ENCODE measurements around the gene RAB4A.

Gene RAB4A

DNA sequence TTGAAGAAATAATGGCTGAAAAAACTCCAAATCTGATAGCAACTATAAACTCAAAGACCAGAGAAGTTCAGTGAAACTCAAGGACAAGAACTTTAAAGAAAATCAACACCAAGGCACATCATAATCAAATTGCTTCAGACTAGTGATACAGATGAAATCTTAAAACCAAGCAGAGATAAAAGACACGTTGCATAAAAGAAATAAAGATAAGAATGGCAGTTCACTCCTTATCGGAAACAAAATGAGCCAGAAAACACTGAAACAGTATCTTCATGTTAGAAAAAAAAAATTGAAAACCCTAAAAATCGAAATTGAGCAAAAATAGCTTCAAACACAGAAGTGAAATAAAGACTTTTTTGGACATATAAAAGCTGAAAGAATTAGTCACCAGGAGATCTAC, 4.6 kb upstream of the RAB4A start:
- ChIA-PET POLR2A (no interaction called here), CTCF (interaction anchor here (1.1 to 1.3 kb wide), 2 partner anchors 8 to 12 kb away, joined by 3 to 6 read pairs; no protein-coding TSS in a partner anchor)
- Histone ChIP-seq H3K4me1 (ENCODE audit: control insufficient read depth, insufficient read depth, low read length) (no peaks in the 10 kb centered on the region), H3K4me3 (ENCODE audit: low read depth, low read length) (no peak overlapping the region), H3K9me3 (ENCODE audit: control insufficient read depth, insufficient read depth, low read depth, low read length) (no peaks in the 10 kb centered on the region), H3K27ac (ENCODE audit: extremely low read depth, low read depth, low read length) (no peak overlapping the region), H3K36me3 (ENCODE audit: control insufficient read depth in 2 of 2, insufficient read depth in 1 of 2, low read length in 2 of 2) (peaks cover 0 to 3% of the 10 kb centered on the region in 2 experiments; a peak in 1 of 3 replicates)
- TF ChIP-seq ZNF140 (tag by site-specific recombination; IDR thresholded peaks at IDR 0.05) = no peak
- TF ChIP-seq ZNF514 (tag by site-specific recombination; IDR thresholded peaks at IDR 0.05) = no peak
- no peak for TF ChIP-seq ZNF24 (tag by site-specific recombination; IDR thresholded peaks at IDR 0.05)
- TF ChIP-seq ZNF391 (tag by site-specific recombination; IDR thresholded peaks at IDR 0.05; ENCODE audit: borderline replicate concordance, low read depth) = no peak
- TF ChIP-seq, protein P1, sequence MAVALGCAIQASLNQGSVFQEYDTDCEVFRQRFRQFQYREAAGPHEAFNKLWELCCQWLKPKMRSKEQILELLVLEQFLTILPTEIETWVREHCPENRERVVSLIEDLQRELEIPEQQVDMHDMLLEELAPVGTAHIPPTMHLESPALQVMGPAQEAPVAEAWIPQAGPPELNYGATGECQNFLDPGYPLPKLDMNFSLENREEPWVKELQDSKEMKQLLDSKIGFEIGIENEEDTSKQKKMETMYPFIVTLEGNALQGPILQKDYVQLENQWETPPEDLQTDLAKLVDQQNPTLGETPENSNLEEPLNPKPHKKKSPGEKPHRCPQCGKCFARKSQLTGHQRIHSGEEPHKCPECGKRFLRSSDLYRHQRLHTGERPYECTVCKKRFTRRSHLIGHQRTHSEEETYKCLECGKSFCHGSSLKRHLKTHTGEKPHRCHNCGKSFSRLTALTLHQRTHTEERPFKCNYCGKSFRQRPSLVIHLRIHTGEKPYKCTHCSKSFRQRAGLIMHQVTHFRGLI (tag by site-specific recombination; IDR thresholded peaks at IDR 0.05) = no peak
- no peak for TF ChIP-seq ZNF121 (tag by site-specific recombination; IDR thresholded peaks at IDR 0.05)
- TF ChIP-seq, protein P2, sequence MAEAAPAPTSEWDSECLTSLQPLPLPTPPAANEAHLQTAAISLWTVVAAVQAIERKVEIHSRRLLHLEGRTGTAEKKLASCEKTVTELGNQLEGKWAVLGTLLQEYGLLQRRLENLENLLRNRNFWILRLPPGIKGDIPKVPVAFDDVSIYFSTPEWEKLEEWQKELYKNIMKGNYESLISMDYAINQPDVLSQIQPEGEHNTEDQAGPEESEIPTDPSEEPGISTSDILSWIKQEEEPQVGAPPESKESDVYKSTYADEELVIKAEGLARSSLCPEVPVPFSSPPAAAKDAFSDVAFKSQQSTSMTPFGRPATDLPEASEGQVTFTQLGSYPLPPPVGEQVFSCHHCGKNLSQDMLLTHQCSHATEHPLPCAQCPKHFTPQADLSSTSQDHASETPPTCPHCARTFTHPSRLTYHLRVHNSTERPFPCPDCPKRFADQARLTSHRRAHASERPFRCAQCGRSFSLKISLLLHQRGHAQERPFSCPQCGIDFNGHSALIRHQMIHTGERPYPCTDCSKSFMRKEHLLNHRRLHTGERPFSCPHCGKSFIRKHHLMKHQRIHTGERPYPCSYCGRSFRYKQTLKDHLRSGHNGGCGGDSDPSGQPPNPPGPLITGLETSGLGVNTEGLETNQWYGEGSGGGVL (tag by site-specific recombination; IDR thresholded peaks at IDR 0.05) = no peak
- TF ChIP-seq ZNF558 (tag by site-specific recombination; IDR thresholded peaks at IDR 0.05) = no peak

DNA sequence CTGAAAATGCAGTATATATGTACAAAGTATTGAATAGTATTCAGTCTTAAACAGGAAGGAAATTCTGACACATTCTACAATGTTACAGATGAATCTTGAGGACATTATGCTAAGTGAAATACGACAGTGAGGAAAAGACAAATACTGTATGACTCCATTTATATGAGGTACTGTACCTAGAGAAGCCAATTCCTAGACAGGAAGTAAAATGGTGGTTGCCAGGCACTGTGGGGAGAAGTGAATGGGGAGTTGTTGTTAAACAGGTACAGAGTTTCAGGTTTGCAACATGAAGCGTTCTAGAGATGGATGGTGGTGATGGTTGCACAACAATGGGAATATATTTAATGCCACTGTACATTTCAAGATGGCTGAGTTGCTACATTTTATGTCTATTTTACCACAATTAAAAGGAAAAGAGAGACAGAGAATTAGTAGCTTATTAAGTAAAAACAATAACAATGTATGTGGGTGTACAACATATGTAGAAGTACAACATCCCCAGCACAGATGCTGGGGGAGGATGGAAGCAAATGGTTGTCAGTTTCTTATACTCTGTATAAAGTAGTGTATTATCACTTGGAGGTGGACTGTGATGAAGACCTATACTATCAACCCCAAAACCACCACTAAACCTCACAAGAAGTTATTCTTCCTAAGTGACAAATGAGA, 3.9 kb upstream of the RAB4A start:
- ChIA-PET POLR2A (interaction anchor here (1.0 kb wide), 1 partner anchor 35 kb away, joined by 3 read pairs; no protein-coding TSS in a partner anchor), CTCF (interaction anchor here (1.1 to 1.3 kb wide), 2 partner anchors 9 to 13 kb away, joined by 3 to 6 read pairs; no protein-coding TSS in a partner anchor)
- no peaks in the 10 kb centered on the region for H3K9me3 ChIP-seq (ENCODE audit: control insufficient read depth, insufficient read depth, low read depth, low read length)
- no peak overlapping the region for H3K4me3 ChIP-seq (ENCODE audit: low read depth, low read length)
- H3K36me3 ChIP-seq (ENCODE audit: control insufficient read depth in 2 of 2, insufficient read depth in 1 of 2, low read length in 2 of 2) = peaks cover 0 to 3% of the 10 kb centered on the region in 2 experiments; a peak in 1 of 3 replicates
- peaks cover 2% of the 10 kb centered on the region for H3K4me1 ChIP-seq (ENCODE audit: control insufficient read depth, insufficient read depth, low read length)
- no peak overlapping the region for H3K27ac ChIP-seq (ENCODE audit: extremely low read depth, low read depth, low read length)
- TF ChIP-seq ZNF549 (tag by site-specific recombination; IDR thresholded peaks at IDR 0.05) (0 out of 2 replicates have a peak, but pooled peaks have one; percentile 8), ZNF473 (tag by site-specific recombination; IDR thresholded peaks at IDR 0.05) (no peak), ZNF600 (tag by site-specific recombination; IDR thresholded peaks at IDR 0.05) (no peak), ZNF626 (tag by site-specific recombination; IDR thresholded peaks at IDR 0.05) (peak; percentile 80; the same call in 1 of the 2 replicates), ZNF521 (tag by site-specific recombination; IDR thresholded peaks at IDR 0.05) (no peak), SETDB1 (IDR thresholded peaks at IDR 0.05; ENCODE audit: insufficient read length, low read length) (peak; percentile 85), ZNF747 (tag by site-specific recombination; IDR thresholded peaks at IDR 0.05) (no peak), ZFP41 (tag by site-specific recombination; IDR thresholded peaks at IDR 0.05; ENCODE audit: borderline replicate concordance) (no peak), ZFP37 (tag by site-specific recombination; IDR thresholded peaks at IDR 0.05) (no peak), ZNF133 (tag by site-specific recombination; IDR thresholded peaks at IDR 0.05) (peak; percentile 100), ZNF184 (tag by site-specific recombination; IDR thresholded peaks at IDR 0.05) (0 out of 2 replicates have a peak, but pooled peaks have one; percentile 24), ZNF335 (tag by site-specific recombination; conservative IDR thresholded peaks at IDR 0.05) (no peak), ZNF610 (tag by site-specific recombination; IDR thresholded peaks at IDR 0.05; ENCODE audit: borderline replicate concordance) (no peak), ZNF701 (tag by site-specific recombination; IDR thresholded peaks at IDR 0.05) (no peak), SCRT2 (tag by site-specific recombination; IDR thresholded peaks at IDR 0.05) (no peak)
- TF ChIP-seq, protein P3, sequence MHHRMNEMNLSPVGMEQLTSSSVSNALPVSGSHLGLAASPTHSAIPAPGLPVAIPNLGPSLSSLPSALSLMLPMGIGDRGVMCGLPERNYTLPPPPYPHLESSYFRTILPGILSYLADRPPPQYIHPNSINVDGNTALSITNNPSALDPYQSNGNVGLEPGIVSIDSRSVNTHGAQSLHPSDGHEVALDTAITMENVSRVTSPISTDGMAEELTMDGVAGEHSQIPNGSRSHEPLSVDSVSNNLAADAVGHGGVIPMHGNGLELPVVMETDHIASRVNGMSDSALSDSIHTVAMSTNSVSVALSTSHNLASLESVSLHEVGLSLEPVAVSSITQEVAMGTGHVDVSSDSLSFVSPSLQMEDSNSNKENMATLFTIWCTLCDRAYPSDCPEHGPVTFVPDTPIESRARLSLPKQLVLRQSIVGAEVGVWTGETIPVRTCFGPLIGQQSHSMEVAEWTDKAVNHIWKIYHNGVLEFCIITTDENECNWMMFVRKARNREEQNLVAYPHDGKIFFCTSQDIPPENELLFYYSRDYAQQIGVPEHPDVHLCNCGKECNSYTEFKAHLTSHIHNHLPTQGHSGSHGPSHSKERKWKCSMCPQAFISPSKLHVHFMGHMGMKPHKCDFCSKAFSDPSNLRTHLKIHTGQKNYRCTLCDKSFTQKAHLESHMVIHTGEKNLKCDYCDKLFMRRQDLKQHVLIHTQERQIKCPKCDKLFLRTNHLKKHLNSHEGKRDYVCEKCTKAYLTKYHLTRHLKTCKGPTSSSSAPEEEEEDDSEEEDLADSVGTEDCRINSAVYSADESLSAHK (tag by site-specific recombination; IDR thresholded peaks at IDR 0.05) = no peak
- TF ChIP-seq, protein P4, sequence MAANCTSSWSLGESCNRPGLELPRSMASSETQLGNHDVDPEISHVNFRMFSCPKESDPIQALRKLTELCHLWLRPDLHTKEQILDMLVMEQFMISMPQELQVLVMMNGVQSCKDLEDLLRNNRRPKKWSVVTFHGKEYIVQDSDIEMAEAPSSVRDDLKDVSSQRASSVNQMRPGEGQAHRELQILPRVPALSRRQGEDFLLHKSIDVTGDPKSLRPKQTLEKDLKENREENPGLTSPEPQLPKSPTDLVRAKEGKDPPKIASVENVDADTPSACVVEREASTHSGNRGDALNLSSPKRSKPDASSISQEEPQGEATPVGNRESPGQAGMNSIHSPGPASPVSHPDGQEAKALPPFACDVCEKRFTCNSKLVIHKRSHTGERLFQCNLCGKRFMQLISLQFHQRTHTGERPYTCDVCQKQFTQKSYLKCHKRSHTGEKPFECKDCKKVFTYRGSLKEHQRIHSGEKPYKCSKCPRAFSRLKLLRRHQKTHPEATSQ (tag by site-specific recombination; IDR thresholded peaks at IDR 0.05) = no peak

All from HEK293 (cell line).